ENCODE data around the gene NOP56.

Gene NOP56, protein sequence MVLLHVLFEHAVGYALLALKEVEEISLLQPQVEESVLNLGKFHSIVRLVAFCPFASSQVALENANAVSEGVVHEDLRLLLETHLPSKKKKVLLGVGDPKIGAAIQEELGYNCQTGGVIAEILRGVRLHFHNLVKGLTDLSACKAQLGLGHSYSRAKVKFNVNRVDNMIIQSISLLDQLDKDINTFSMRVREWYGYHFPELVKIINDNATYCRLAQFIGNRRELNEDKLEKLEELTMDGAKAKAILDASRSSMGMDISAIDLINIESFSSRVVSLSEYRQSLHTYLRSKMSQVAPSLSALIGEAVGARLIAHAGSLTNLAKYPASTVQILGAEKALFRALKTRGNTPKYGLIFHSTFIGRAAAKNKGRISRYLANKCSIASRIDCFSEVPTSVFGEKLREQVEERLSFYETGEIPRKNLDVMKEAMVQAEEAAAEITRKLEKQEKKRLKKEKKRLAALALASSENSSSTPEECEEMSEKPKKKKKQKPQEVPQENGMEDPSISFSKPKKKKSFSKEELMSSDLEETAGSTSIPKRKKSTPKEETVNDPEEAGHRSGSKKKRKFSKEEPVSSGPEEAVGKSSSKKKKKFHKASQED

GRCh38 chr20:2651772-2652723 lies at the start of gene NOP56:
Gene NOP56 (plus strand): TSS chr20:2652632. CDS start chr20:2652661, 29 bp downstream.
- peak; percentile 79 to 95 for DNase-seq (ENCODE audit: low read depth in 1 of 2, low spot score in 1 of 2)
- no peak for TF ChIP-seq JUND (IDR thresholded peaks at IDR 0.05; ENCODE audit: low read depth)
- in situ Hi-C loops (cut with HindIII; ENCODE audit: low pct_unique_long_range_greater_than_20kb, low sequenced_read_pairs), result no loop called here

GRCh38 chr20:2602746-2603145 lies 49.7 kb upstream of the NOP56 start:
- DNase-seq (ENCODE audit: low read depth in 1 of 2, low spot score in 1 of 2), result peak in 1 of 2 experiments; percentile 37
- TF ChIP-seq JUND (IDR thresholded peaks at IDR 0.05; ENCODE audit: low read depth), result no peak
- in situ Hi-C loops (cut with HindIII; ENCODE audit: low pct_unique_long_range_greater_than_20kb, low sequenced_read_pairs), result no loop called here

- no peak for DNase-seq (ENCODE audit: low read depth in 1 of 2, low spot score in 1 of 2)
- no peak for TF ChIP-seq JUND (IDR thresholded peaks at IDR 0.05; ENCODE audit: low read depth)
- in situ Hi-C loops (cut with HindIII; ENCODE audit: low pct_unique_long_range_greater_than_20kb, low sequenced_read_pairs), result no loop called here
These were observed 48.5 kb upstream of the NOP56 start for GRCh38 chr20:2603816-2604505.

DNA sequence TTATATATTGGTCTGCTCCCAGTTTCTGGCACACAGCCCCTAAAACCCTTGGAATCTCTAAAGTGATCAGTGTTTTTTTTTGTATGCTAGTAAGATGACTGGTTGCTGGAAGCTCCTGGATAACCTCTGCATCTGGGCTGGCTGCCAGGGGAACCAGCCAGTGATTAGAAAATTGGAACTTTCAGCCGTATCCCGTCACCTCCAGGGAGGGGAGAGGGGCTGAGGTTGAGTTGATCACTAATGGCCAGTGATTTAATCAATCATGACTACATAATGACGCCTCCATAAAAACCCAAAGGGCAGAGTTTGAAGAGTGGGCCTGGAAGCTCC lies 48.0 kb upstream of the NOP56 start:
- DNase-seq (ENCODE audit: low read depth in 1 of 2, low spot score in 1 of 2), result no peak
- in situ Hi-C loops (cut with HindIII; ENCODE audit: low pct_unique_long_range_greater_than_20kb, low sequenced_read_pairs), result no loop called here
- no peak for TF ChIP-seq JUND (IDR thresholded peaks at IDR 0.05; ENCODE audit: low read depth)

DNA sequence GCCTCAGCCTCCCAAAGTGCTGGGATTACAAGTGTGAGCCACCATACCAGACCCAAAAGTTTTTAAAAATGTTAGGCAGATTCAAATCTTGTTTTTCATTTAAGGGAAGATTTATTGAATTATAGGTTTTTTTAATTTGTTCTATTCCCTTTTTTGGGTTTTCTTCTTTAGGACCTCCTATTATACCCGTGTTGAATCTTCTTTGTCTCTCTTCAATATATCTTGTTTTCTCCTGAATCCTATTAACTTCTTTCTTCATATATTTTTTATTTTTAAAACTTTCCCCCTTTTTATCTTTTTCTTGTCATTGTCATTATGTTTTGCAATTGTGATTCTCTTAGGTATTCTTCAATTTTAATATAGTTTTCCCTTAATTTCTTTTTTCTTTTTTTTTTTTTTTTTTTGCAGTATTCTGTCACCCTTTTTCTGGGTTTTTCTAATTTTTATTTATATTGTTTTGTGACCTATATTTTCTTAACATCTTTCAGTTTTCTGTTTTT lies 45.9 kb upstream of the NOP56 start:
- DNase-seq (ENCODE audit: low read depth in 1 of 2, low spot score in 1 of 2), result no peak
- no peak for TF ChIP-seq JUND (IDR thresholded peaks at IDR 0.05; ENCODE audit: low read depth)
- in situ Hi-C loops (cut with HindIII; ENCODE audit: low pct_unique_long_range_greater_than_20kb, low sequenced_read_pairs), result no loop called here

DNA sequence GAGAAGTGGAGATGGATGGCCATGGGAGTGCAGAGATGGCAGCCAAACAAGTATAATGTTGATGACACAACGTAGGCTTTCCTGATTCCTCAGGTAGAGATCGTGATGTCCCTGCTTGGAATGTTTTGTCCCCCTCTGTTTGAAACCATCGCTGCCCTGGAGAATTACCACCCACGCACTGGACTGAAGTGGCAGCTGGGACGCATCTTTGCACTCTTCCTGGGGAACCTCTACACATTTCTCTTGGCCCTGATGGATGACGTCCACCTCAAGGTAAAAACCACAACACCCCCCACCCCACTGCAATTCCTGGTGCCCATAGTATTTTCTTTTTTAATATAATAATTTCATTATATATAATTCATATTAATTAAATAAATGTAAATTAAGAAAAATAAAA lies 42.1 kb upstream of the NOP56 start:
- DNase-seq (ENCODE audit: low read depth in 1 of 2, low spot score in 1 of 2), result no peak
- TF ChIP-seq JUND (IDR thresholded peaks at IDR 0.05; ENCODE audit: low read depth), result no peak
- in situ Hi-C loops (cut with HindIII; ENCODE audit: low pct_unique_long_range_greater_than_20kb, low sequenced_read_pairs), result no loop called here

DNA sequence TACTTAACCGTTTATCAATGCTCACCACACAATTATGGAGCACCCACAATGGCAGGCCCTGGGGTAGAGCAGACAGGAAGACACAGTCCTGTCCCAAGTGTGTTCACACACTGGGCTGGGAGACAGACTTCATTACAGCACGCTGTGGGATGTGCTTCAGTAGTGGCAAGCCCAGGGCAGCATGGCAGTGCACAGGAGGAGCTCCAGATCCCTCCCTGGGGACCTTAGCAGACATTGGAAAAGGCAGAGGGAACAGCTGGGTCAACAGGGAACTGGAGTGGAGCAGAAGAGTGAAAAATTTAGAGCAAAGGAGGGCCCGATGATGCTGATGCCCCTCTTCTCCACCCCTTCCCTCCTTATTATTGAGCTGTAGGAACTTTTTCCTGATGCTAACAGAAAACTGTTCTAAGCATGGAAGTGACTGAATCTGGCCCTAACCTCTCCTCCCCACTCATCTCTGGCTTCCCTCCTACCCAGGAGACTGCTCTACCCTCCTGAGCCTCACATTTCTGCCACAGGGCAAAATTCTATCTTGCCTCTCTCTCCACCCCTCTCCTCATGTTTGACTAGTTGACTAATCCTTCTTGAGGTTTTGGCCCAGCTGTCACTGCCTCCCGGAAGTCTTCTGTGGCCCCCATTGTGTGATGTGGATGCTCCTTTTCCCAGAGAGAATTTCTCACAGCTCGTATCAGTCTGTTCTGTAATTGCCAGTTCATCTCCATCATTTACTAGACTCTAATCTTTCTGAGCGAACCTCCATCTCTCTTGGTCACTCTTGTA lies 41.3 kb upstream of the NOP56 start:
- TF ChIP-seq JUND (IDR thresholded peaks at IDR 0.05; ENCODE audit: low read depth), result no peak
- in situ Hi-C loops (cut with HindIII; ENCODE audit: low pct_unique_long_range_greater_than_20kb, low sequenced_read_pairs), result no loop called here
- no peak for DNase-seq (ENCODE audit: low read depth in 1 of 2, low spot score in 1 of 2)

GRCh38 chr20:2612073-2612472 lies 40.4 kb upstream of the NOP56 start:
- in situ Hi-C loops (cut with HindIII; ENCODE audit: low pct_unique_long_range_greater_than_20kb, low sequenced_read_pairs), result no loop called here
- no peak for TF ChIP-seq JUND (IDR thresholded peaks at IDR 0.05; ENCODE audit: low read depth)
- no peak for DNase-seq (ENCODE audit: low read depth in 1 of 2, low spot score in 1 of 2)

DNA sequence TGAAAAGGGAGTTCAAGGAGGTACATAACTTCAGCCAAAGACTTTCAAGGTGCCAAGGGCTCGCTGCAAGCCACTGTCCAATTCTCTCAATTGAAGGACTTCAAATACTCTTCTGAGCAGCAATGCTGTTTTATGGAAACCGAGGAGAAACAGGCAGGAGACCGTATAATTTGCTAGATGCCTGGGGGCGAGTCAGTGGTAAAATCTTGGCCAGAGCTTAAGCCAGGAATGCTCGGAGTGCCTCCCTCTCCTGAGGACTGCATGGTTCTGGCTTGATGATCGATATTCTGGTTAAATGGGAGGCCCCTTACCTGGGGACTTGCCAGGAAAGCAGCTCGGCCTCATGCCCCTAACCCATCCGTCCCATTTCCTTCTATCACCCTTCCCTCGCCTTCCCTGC lies 35.8 kb upstream of the NOP56 start:
- peak in 1 of 2 experiments; percentile 34 for DNase-seq (ENCODE audit: low read depth in 1 of 2, low spot score in 1 of 2)
- in situ Hi-C loops (cut with HindIII; ENCODE audit: low pct_unique_long_range_greater_than_20kb, low sequenced_read_pairs), result no loop called here
- TF ChIP-seq JUND (IDR thresholded peaks at IDR 0.05; ENCODE audit: low read depth), result no peak

GRCh38 chr20:2617099-2617714 lies 35.2 kb upstream of the NOP56 start:
- in situ Hi-C loops (cut with HindIII; ENCODE audit: low pct_unique_long_range_greater_than_20kb, low sequenced_read_pairs), result no loop called here
- TF ChIP-seq JUND (IDR thresholded peaks at IDR 0.05; ENCODE audit: low read depth), result no peak
- DNase-seq (ENCODE audit: low read depth in 1 of 2, low spot score in 1 of 2), result no peak

DNA sequence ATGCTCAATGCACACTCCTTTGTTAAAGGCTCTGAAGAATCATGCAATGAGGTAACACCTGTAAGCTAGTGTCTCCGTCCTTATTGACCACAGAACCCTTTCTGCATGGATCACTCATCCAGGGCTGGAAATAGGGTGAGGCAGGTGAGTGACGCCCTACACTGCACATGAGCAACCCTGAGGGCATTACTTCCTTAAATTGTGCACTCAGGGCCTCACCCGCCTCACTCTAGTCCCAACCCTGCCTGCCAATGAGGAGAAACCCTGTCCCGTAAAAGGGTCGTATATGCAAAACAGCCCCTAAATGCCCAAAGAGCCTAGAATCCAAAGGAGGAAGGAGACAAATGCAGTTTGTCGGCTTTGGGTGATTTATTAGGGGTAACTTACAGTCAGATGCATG lies 33.6 kb upstream of the NOP56 start:
- no peak for DNase-seq (ENCODE audit: low read depth in 1 of 2, low spot score in 1 of 2)
- TF ChIP-seq JUND (IDR thresholded peaks at IDR 0.05; ENCODE audit: low read depth), result no peak
- in situ Hi-C loops (cut with HindIII; ENCODE audit: low pct_unique_long_range_greater_than_20kb, low sequenced_read_pairs), result no loop called here
